Epidermal melanocyte (primary cell): ENCODE measurements around the gene ZSCAN5A.
"Not testable (repeated sequence)": the region's sequence is repeated elsewhere in the genome, so short reads cannot be mapped to it uniquely, and the experiment has no call there.

Source experiments
- DNase-seq: peaks from one replicate; pipeline ENCODE4 v3.0.0; 2011; ENCODE audit warnings: low spot score; ENCODE audit not compliant: insufficient read length

ZSCAN5A gene, protein sequence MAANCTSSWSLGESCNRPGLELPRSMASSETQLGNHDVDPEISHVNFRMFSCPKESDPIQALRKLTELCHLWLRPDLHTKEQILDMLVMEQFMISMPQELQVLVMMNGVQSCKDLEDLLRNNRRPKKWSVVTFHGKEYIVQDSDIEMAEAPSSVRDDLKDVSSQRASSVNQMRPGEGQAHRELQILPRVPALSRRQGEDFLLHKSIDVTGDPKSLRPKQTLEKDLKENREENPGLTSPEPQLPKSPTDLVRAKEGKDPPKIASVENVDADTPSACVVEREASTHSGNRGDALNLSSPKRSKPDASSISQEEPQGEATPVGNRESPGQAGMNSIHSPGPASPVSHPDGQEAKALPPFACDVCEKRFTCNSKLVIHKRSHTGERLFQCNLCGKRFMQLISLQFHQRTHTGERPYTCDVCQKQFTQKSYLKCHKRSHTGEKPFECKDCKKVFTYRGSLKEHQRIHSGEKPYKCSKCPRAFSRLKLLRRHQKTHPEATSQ

DNA sequence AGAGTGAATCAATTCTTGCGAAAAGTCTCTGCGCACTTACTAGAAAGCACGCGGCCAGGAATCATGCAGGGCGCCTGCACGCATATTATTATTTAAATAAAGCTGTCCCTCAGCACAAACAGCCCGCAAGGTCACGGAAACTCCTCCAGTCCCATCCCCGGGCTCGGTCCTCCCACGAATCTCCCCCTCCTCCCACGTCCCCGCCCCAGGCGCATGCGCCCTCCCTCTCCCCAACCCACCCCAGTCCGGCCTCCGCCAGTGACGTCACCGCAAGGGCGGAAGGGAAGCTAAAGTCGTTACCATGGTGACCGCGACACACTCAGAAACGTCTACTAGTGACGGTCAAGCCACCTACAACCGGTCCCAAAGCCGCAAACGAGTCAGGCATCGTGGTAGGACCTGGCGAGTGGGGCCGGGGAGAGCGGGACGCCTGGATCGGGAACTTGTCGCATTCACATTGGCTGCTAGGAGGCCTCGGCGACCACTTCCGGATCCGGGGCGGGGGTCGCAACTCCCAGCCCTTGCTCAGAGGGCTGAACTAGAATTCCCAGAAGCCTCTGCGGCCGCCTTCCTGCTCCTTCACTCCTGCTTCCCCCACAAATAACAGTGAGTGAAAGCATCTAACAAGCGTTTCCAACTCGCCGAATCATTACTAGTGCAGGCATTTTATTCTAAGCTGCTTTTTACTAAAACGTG is at the start of gene ZSCAN5A:
Gene ZSCAN5A (minus strand): TSS at position 459 of the 696 bp plus-strand sequence. CDS start 89,793 bp downstream, outside the sequence.
- peak; percentile 93 for DNase-seq

DNA sequence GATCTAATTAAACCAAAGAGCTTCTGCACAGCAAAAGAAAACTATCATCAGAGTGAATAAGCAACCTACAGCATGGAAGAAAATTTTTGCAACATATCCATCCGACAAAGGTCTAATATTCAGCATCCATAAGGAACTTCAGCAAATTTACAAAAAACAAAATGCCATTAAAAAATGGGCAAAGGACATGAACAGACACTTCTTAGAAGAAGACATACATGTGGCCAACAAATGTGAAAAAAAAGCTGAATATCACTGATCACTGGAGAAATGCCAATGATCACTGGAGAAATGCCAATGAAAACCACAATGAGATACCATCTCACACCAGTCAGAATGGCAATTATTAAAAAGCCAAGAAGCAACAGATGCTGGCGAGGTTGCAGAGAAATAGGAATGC is 46.2 kb upstream of the ZSCAN5A start:
- no peak for DNase-seq

DNA sequence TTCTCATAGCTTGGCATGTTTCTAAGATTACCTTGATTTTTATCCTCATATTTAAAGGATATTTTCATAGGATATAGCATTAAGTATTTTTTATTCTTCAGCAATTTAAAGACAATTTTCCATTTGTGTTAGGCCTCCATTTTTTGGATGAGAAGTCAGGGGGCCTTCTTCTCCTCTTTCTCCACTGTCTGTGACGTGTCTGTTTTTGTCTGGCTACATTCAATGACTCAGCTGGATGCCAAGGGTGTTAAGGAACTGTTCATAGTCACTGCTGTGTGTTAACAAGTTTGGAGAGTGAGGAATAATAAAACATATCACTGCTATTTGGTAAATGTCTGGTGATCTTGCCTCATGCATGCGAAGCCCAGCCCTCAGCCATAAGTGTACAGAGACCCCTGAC is 42.3 kb upstream of the ZSCAN5A start:
- DNase-seq = no peak

DNA sequence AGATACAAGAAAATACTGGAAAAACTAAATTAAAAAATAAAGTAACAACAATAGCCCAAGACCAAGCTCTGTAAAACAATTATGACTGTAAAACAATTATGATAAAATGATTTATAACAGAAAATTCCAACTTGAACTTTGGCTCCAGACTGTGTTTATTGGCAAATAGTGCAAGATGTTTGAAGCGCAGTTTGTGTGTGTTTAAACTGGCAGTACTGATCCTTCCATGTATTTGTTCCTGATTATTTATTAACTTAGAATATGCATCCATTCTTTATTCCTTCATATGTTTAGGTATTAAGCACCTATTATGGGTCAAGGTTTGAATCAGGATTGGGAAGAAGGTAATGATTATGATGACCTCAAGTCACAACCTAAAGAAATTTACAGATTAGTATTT is 40.9 kb upstream of the ZSCAN5A start:
- no peak for DNase-seq

DNA sequence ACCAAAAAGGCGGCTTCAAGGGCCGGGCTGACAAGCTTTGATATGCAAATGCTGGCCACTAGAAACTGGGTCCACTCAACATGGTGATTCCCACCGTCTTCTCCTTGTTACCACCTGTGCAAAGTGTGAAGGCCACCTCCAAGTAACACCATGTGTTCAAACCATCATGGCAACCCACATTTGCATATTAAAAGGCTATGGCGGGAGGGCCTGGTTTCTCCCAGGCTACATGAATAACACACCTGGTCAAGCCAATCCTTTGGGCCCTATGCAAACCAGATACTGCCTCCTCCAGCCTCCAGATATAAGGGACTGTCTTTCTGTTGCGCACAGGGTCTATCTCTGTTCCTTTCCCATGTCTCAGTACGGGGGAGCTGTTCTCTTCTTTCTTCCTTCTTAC is 36.6 kb upstream of the ZSCAN5A start:
- no peak for DNase-seq

DNA sequence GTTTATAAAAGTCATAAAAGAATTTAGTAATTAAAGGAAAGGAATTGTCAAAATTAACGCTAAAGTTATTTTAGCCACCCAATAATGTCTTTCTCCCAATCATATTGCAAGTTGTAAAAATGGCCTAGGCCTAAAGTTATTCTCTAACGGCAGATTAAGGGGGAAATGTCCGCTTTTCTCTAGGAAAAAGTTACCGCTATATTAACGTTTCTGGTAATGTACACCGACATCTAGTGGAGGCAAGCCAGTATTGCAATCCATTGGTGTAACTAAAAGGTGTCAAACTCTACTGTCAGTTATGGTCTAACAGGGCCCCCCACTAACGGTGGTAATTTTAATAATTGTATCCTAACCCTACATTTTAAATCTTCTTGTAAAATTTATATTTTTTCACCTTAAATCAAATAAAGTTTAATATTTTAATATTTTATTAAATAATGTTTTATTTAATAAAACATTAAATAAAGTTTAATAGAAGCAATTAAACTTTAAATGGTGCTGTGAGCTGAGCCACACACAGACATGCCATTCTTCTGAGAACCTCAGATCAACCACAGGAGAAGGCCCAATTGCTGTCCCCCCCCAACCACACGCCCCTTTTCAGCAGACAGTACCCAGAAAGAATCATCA is 35.9 kb upstream of the ZSCAN5A start:
- DNase-seq = no peak

DNA sequence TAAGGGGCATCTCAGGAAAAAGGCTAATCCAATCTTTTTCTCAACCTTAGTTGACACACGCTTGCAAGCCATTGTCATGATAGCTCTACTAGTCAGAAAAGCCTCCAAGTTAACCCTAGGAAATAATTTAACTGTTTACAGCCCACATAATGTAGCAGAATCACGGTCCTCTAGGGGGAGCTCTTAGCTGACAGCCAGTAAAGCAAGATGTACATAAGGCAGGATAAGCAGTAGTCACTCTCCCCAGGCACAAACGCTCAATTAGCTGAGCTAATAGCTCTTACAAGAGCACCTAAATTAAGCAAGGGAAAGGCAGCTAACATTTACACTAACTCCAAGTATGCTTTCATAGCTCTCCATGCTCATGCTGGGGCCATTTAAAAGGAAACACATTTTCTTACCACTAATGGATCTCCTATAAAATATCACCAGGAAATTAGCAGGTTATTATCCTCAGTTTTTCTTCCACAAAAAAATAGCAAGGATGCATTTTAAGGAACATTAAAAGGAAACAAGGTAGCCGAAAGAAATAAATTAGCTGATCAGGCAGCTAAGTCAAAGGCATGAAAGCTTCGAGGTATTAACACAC is 33.7 kb upstream of the ZSCAN5A start:
- no peak for DNase-seq

DNA sequence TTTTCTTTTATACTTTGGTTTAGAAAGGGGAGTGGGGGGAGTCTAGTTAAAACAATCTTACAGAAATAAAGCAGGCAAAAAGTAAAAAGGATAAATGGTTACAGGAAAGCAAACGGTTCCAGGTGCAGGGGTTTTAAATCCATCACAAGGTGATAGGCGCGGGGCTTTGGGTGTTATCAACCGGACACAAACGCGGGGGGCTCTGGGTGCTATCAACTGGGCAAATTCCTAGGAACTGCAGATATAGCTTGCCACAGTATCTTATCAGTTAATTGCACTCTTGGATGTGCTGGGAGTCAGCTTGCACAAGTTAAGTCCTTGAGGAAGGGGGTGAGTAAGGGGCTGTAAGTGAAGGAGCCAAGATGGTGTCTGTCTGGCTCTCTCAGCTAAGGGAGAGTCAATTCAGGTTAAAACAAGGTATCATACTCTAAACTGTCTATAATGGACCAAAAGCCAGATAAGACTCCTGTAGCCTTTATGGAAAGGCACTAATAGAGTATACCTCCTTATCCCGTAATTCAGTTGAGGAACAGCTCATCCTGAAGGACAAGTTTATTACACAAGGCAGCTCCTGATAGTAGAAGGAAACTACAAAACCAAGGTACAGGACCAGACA is 32.6 kb upstream of the ZSCAN5A start:
- no peak for DNase-seq

DNA sequence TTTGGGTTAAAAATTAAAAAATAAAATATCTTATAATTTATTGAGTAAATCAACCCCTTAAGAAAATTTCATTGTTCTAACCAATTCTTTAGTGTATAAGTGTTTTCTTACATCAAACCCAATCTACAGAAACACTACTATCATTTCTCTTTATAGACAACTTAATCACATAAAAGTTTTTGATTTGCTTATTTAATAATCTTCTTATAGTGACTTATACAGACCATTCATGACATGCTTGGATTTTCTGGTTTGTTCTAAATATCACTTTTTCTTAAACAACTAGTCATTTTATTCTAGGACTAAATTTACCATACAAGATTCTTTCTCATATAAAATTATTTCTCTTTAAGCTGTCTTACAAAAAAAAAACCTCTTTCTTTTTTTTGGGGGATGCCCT is 27.3 kb upstream of the ZSCAN5A start:
- no peak for DNase-seq

DNA sequence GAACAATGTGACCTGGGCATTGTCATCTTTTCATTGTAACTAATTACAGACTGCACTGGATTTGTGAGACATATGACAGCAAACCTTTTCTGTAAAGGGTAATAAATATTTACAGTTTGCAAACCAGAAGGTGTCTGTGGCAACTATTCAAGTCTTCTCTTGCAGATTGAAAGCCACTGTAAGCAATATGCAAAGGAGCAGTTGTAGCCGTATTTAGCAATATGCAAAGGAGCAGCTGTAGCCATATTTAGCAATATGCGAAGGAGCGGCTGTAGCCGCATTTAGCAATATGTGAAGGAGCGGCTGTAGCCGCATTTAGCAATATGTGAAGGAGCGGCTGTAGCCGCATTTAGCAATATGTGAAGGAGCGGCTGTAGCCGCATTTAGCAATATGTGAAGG is 24.4 kb upstream of the ZSCAN5A start:
- DNase-seq = not testable (repeated sequence)

DNA sequence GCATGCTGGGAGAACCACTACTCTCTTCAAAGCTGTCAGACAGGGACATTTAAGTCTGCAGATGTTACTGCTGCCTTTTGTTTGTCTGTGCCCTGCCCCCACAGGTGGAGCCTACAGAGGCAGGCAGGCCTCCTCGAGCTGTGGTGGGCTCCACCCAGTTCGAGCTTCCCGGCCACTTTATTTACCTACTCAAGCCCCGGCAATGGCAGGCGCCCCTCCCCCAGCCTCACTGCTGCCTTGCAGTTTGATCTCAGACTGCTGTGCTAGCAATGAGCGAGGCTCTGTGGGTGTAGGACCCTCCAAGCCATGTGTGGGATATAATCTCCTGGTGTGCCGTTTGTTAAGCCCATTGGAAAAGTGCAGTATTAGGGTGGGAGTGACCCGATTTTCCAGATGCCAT is 22.4 kb upstream of the ZSCAN5A start:
- DNase-seq = not testable (repeated sequence)

DNA sequence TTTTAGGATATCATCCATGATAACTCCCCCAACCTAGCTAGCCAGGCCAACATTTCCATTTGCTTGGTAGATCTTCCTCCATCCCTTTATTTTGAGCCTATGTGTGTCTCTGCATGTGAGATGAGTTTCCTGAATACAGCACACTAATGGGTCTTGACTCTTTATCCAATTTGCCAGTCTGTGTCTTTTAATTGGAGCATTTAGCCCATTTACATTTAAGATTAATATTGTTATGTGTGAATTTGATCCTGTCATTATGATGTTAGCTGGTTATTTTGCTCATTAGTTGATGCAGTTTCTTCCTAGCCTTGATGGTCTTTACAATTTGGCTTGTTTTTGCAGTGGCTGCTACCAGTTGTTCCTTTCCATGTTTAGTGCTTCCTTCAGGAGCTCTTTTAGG is 20.7 kb upstream of the ZSCAN5A start:
- not testable (repeated sequence) for DNase-seq

DNA sequence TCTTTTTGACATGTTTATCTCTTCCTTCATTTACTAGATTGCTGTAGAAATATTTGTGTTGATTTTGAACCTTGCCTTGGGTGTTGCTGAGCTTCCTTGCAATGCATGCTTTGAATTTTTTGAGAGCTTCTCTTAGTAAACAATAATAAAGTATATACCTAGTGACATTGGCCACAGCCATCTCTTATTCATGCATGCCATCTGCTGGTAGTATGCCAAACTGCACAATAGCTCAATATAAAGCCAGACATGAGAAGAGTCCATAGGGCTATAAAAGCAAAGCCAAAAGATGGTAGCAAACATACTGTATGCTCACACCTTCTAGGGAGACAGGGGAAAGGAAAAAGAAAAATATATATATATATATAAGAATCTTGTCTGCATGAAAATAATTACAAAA is 18.9 kb upstream of the ZSCAN5A start:
- DNase-seq = no peak

DNA sequence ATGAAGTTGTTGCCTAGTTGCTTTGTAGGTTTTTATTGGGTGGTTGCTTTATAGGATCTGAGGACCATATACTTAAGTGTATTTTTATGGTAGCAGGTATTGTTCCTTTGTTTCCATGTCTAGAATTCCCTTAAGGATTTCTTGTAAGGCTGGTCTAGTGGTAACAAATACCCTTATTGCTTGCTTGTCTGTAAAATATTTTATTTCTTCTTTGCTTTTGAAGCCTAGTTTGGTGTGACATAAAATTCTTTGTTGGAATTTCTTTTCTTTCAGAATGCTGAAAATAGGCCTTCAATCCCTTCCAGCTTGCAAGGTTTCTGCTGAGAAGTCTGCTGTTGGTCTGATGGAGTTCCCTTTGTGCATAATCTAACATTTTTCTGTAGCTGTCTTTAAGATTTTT is 18.1 kb upstream of the ZSCAN5A start:
- no peak for DNase-seq

DNA sequence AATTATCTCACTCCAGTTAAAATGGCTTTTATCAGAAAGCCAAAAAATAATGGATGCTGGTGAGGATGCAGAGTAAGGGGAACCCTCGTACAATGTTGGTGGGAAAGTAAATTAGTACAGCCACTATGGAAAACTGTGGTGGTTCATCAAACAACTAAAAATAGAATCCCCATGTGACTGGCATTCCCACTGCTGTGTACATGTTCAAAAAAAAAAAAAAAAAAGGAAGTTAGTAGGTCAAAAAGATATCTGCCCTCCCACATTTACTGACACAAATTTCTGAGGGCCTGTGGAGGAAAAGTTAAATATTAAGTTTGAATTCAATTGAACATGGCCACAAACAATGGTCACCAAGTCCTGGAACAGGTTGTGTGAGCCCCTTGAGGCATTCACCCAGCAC is 9.8 kb upstream of the ZSCAN5A start:
- no peak for DNase-seq

DNA sequence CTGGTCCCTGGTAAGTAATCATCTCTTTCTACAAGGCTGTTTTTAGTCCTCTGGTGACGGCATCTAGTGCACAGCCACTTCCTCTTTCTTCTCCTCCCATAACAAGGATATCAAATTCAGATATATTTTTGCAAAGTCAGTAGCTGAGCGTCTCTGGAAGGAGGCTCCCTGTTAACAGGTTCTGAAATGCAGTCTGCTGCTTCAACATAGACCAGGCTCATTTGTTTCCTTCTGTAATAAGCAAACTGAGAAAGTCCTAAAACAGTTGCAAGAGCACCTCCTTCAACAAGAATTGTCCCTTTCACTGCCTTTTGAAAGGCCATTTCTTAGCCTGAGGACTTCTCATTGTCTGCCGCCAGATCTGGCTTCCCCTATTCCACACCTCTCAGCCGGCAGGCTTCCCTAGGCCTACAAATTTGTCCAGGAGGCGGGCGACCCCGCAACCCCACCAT is 7.4 kb upstream of the ZSCAN5A start:
- DNase-seq = no peak

DNA sequence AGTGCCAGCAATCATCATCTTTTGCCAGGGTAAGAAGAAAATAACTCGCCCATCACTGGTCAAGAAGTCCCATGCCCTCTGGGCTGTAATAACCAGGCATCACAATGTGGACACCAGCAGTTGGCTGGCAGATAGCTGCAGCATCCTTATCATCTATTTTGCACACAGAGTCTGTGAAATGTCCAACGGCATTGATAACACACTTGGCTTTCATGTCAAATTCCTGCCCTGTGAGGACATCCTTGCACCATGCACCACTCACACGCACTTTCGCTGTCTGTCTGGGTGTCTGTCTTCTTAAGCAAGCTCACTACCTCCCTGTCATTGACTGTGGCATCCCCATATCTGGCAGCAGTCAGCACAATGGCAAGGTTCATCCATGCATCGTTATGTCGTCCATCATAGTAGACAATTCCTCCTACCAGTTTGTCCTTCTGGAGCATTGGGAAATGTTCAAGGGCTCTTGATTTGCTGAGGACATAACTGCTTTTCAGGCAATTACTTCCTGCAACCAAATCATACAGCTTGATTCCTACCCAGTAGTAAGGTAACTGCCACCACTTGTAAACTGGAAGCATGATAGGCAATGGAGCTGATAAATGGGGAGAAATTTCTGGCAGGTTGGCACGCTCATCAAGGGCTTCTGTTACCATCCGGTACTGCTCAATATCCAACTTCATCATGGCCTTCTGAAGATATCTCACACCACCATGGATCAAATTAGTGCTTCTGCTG is 6.8 kb upstream of the ZSCAN5A start:
- no peak for DNase-seq

DNA sequence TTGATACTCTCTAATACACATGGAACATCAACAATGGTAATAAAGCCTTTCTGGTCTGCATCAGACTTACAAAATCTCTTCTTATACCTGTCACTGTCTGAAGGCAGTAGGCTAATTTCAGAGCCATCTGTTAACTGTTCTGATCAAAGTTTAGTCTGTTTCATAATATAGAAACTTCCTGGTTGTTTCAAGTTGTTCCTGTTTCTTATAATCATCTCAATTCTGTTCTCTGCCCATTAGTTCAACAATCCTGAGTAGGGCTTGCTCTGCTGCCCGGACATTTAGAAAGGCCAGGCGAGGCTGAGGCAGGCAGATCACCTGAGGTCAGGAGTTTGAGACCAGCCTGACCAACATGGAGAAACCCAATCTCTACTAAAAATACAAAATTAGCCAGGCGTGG is 5.4 kb upstream of the ZSCAN5A start:
- DNase-seq = no peak

DNA sequence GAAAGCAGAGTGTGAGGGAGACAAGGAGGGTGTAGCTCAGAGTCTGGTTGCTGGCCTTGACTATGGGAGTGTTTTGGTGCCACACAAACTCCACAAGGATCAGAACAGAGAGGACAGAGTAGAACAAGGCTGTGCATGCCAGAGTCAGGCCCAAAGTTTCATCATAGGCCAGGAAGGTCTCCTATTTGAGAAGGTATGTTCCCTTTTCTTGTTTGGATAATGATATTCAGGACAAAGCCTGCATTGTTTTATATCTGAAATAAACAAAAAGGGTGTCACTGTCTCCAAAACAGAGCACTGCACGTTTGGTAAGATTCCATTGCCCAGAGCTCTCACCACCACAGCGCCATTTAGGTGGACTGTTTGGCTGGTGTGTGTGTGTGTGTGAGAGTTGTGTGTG is 3.1 kb upstream of the ZSCAN5A start:
- no peak for DNase-seq

DNA sequence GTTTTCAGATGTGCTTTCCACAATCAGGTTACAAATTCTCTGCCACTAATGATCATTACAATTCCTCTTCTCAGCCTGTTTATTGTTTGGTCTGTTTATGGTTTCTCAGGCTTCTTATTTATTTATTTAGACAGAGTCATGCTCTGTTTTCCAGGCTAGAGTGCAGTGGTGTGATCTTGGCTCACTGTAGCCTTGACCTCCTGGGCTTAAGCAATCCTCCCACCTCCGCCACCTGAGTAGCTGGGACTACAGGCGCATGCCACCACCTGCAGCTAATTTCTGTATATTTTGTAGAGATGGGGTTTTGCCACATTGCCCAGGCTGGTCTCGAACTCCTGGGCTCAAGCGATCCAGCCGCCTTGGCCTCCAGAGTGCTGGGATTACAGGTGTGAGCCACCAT is 2.1 kb upstream of the ZSCAN5A start:
- DNase-seq = no peak
